GM12878 (cell line): ENCODE results near the gene AP3D1. TPM values are rescaled to one million over a fixed set of nuclear protein-coding genes. Genes with fewer than 3 reads are reported as not detected.
A peak's percentile ranks its signal among the peaks of the same experiment; 100 is the strongest.

ENCODE experiments used
- ASH2L ChIP-seq: fragments of 300-600, 200-600 bp; sonication (generic); IDR thresholded peaks from 2 replicates; pipeline ENCODE4 v1.6.1; 2017; ENCODE audit warnings: low read depth, mild to moderate bottlenecking, borderline replicate concordance
- BMI1 ChIP-seq: fragments of 450-650 bp; IDR thresholded peaks from 2 replicates; pipeline ENCODE4 v1.6.1; 2016; ENCODE audit warnings: mild to moderate bottlenecking, moderate library complexity, borderline replicate concordance
- EZH2 ChIP-seq: IDR thresholded peaks from 2 replicates; pipeline ENCODE4 v1.6.1; 2012; ENCODE audit warnings: low read depth, mild to moderate bottlenecking, control low read depth, inconsistent platforms, low read length, borderline replicate concordance; ENCODE audit not compliant: control insufficient read depth
- HCFC1 ChIP-seq: fragments of 150-350 bp; IDR thresholded peaks from 2 replicates; pipeline ENCODE4 v1.6.1; 2014; ENCODE audit warnings: low read length
- JUNB ChIP-seq: IDR thresholded peaks from 2 replicates; pipeline ENCODE4 v1.6.1; 2016; ENCODE audit warnings: antibody characterized with exemption, mild to moderate bottlenecking
- KAT2A ChIP-seq: conservative IDR thresholded peaks from 2 replicates; pipeline ENCODE4 v1.6.1; 2011; ENCODE audit warnings: low read depth, low read length; ENCODE audit not compliant: control insufficient read depth
- KDM1A ChIP-seq: fragments of 200-600 bp; sonication (generic); IDR thresholded peaks from 2 replicates; pipeline ENCODE4 v1.6.1; 2016; ENCODE audit warnings: borderline replicate concordance
- NFIC ChIP-seq: IDR thresholded peaks from 2 replicates; pipeline ENCODE4 v1.6.1; 2012; ENCODE audit warnings: low read depth, mild to moderate bottlenecking, inconsistent platforms, low read length, moderate library complexity
- NFYB ChIP-seq: IDR thresholded peaks from 2 replicates; pipeline ENCODE4 v1.6.1; 2011; ENCODE audit warnings: low read depth, mild to moderate bottlenecking, low read length, improper control_type of control experiment, moderate library complexity; ENCODE audit not compliant: insufficient read depth
- NR2C1 ChIP-seq: fragments of 450-650 bp; IDR thresholded peaks from 2 replicates; pipeline ENCODE4 v1.6.1; 2017; ENCODE audit warnings: antibody characterized with exemption, mild to moderate bottlenecking, moderate library complexity
- POLR2AphosphoS5 ChIP-seq: IDR thresholded peaks from 2 replicates; pipeline ENCODE4 v1.6.1; 2011; ENCODE audit warnings: mild to moderate bottlenecking, low read length, inconsistent platforms
- RB1 ChIP-seq: fragments of 450-650 bp; formaldehyde crosslinking; IDR thresholded peaks from 2 replicates; pipeline ENCODE4 v1.6.1; 2017; ENCODE audit warnings: mild to moderate bottlenecking, borderline replicate concordance
- RELB ChIP-seq: fragments of 450-650 bp; IDR thresholded peaks from 2 replicates; pipeline ENCODE4 v1.6.1; 2017; ENCODE audit warnings: low read depth, mild to moderate bottlenecking, moderate library complexity
- SP1 ChIP-seq: IDR thresholded peaks from one replicate; pipeline ENCODE4 v1.6.1; 2011; ENCODE audit warnings: low read depth, low read length
- SPI1 ChIP-seq: IDR thresholded peaks from 2 replicates; pipeline ENCODE4 v1.6.1; 2011; ENCODE audit warnings: low read depth, mild to moderate bottlenecking, low read length, moderate library complexity, borderline replicate concordance; ENCODE audit not compliant: insufficient read depth
- TARDBP ChIP-seq: IDR thresholded peaks from 2 replicates; pipeline ENCODE4 v1.6.1; 2016; ENCODE audit warnings: borderline replicate concordance
- WRNIP1 ChIP-seq: IDR thresholded peaks from 2 replicates; pipeline ENCODE4 v1.6.1; 2011; ENCODE audit warnings: low read depth, low read length, improper control_type of control experiment, borderline replicate concordance
- ZNF207 ChIP-seq: fragments of 450-650 bp; IDR thresholded peaks from 2 replicates; pipeline ENCODE4 v1.6.1; 2014; ENCODE audit warnings: antibody characterized with exemption, mild to moderate bottlenecking, borderline replicate concordance
- ZNF622 ChIP-seq: fragments of 450-650 bp; IDR thresholded peaks from 2 replicates; pipeline ENCODE4 v1.6.1; 2017; ENCODE audit warnings: mild to moderate bottlenecking, inconsistent platforms
- polyA plus RNA-seq, 11 experiments: library from polyadenylated mRNA; depleted of rRNA in 4 of 11; unstranded in 6 of 11; stranded (reverse) in 5 of 11; fragments of >200 nt; fragmentation: Nextera tagmentation in 4 of 11; fragmentation: Illumina TruSeq in 1 of 11; extraction: Ambion mirVana in 4 of 11; extraction: Trizol in 1 of 11; gene quantifications; 1 replicate in 1 of 11; 2 replicates in 10 of 11; pipeline versions ENCODE4 v1.2.1 to v1.2.3, GENCODE V29; 2011 to 2016; ENCODE audit warnings: inconsistent platforms in 2 of 11, missing spikeins in 2 of 11, low read depth in 1 of 11
- total RNA-seq, 4 experiments: library from RNA; depleted of rRNA in 3 of 4; stranded (reverse); fragments of >200 nt in 3 of 4; fragmentation: Illumina TruSeq in 1 of 4; extraction: Trizol in 1 of 4; gene quantifications; 2 replicates each; pipeline versions ENCODE4 v1.2.1 to v1.2.3, GENCODE V29; 2013 to 2021
- TF ChIP-seq, protein P1 (sequence below), 3 experiments: IDR thresholded peaks in 2 of 3; conservative IDR thresholded peaks in 1 of 3; 2 replicates each; pipeline ENCODE4 v1.5.1; 2011; ENCODE audit warnings: low read depth in 3 of 3, low read length in 3 of 3, mild to moderate bottlenecking in 3 of 3, control low read depth in 2 of 3, moderate library complexity in 2 of 3, inconsistent platforms in 1 of 3, mixed read lengths in 1 of 3; ENCODE audit not compliant: control insufficient read depth in 2 of 3, insufficient read depth in 1 of 3; ENCODE audit errors: extremely low read depth in 1 of 3
- TF ChIP-seq, protein P2 (sequence below): fragments of 450-650 bp; IDR thresholded peaks from 2 replicates; pipeline ENCODE4 v1.6.1; 2017; ENCODE audit warnings: mild to moderate bottlenecking, moderate library complexity
- TF ChIP-seq, protein P3 (sequence below): fragments of 150-350 bp; IDR thresholded peaks from 2 replicates; pipeline ENCODE4 v1.6.1; 2014; ENCODE audit warnings: mild to moderate bottlenecking, low read depth, low read length

Gene AP3D1
- total and polyA plus RNA-seq, 10 of the 15 experiments (the other 5 are each of a cell fraction or from before 2014, with no cell fraction given) = 1.5 to 108 (median 59.1) TPM

GRCh38 chr19:2087621-2088100 lies 63.7 kb downstream of the AP3D1 start (continued):
- TF ChIP-seq BMI1 (peak; percentile 34; the same call in 1 of the 2 replicates), SP1 (peak; percentile 21), KDM1A (no peak), POLR2AphosphoS5 (peak; percentile 53), TARDBP (0 out of 2 replicates have a peak, but pooled peaks have one; percentile 35), JUNB (no peak), HCFC1 (no peak), NFYB (no peak), SPI1 (peak; percentile 94), ASH2L (no peak), RELB (0 out of 2 replicates have a peak, but pooled peaks have one; percentile 51), NR2C1 (no peak), KAT2A (no peak), NFIC (no peak), ZNF622 (no peak), WRNIP1 (no peak), ZNF207 (no peak), EZH2 (no peak), RB1 (peak; percentile 27; the same call in 1 of the 2 replicates)
- TF ChIP-seq, protein P1, sequence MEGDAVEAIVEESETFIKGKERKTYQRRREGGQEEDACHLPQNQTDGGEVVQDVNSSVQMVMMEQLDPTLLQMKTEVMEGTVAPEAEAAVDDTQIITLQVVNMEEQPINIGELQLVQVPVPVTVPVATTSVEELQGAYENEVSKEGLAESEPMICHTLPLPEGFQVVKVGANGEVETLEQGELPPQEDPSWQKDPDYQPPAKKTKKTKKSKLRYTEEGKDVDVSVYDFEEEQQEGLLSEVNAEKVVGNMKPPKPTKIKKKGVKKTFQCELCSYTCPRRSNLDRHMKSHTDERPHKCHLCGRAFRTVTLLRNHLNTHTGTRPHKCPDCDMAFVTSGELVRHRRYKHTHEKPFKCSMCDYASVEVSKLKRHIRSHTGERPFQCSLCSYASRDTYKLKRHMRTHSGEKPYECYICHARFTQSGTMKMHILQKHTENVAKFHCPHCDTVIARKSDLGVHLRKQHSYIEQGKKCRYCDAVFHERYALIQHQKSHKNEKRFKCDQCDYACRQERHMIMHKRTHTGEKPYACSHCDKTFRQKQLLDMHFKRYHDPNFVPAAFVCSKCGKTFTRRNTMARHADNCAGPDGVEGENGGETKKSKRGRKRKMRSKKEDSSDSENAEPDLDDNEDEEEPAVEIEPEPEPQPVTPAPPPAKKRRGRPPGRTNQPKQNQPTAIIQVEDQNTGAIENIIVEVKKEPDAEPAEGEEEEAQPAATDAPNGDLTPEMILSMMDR (IDR thresholded peaks at IDR 0.05 in 2 of 3, conservative IDR thresholded peaks at IDR 0.05 in 1 of 3; ENCODE audit: control insufficient read depth in 2 of 3, extremely low read depth in 1 of 3, insufficient read depth in 1 of 3, low read depth in 3 of 3, low read length in 3 of 3) = peak; percentile 29 to 54 (median 42); a peak in 5 of 6 replicates
- TF ChIP-seq, protein P2, sequence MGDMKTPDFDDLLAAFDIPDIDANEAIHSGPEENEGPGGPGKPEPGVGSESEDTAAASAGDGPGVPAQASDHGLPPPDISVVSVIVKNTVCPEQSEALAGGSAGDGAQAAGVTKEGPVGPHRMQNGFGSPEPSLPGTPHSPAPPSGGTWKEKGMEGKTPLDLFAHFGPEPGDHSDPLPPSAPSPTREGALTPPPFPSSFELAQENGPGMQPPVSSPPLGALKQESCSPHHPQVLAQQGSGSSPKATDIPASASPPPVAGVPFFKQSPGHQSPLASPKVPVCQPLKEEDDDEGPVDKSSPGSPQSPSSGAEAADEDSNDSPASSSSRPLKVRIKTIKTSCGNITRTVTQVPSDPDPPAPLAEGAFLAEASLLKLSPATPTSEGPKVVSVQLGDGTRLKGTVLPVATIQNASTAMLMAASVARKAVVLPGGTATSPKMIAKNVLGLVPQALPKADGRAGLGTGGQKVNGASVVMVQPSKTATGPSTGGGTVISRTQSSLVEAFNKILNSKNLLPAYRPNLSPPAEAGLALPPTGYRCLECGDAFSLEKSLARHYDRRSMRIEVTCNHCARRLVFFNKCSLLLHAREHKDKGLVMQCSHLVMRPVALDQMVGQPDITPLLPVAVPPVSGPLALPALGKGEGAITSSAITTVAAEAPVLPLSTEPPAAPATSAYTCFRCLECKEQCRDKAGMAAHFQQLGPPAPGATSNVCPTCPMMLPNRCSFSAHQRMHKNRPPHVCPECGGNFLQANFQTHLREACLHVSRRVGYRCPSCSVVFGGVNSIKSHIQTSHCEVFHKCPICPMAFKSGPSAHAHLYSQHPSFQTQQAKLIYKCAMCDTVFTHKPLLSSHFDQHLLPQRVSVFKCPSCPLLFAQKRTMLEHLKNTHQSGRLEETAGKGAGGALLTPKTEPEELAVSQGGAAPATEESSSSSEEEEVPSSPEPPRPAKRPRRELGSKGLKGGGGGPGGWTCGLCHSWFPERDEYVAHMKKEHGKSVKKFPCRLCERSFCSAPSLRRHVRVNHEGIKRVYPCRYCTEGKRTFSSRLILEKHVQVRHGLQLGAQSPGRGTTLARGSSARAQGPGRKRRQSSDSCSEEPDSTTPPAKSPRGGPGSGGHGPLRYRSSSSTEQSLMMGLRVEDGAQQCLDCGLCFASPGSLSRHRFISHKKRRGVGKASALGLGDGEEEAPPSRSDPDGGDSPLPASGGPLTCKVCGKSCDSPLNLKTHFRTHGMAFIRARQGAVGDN = peak; percentile 94
- TF ChIP-seq, protein P3, sequence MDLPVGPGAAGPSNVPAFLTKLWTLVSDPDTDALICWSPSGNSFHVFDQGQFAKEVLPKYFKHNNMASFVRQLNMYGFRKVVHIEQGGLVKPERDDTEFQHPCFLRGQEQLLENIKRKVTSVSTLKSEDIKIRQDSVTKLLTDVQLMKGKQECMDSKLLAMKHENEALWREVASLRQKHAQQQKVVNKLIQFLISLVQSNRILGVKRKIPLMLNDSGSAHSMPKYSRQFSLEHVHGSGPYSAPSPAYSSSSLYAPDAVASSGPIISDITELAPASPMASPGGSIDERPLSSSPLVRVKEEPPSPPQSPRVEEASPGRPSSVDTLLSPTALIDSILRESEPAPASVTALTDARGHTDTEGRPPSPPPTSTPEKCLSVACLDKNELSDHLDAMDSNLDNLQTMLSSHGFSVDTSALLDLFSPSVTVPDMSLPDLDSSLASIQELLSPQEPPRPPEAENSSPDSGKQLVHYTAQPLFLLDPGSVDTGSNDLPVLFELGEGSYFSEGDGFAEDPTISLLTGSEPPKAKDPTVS = no peak
